Skin of body (tissue), 2 donors: ENCODE results near the gene RALGAPB. TPM values are rescaled to one million over a fixed set of nuclear protein-coding genes. Genes with fewer than 3 reads are reported as not detected.

Source experiments
- DNase-seq: peaks from one replicate; lab custom pipeline; 2025; lab: John Stamatoyannopoulos, UW
- total RNA-seq: library from RNA; depleted of rRNA; stranded (reverse); fragments of >200 nt; gene quantifications from one replicate; pipeline ENCODE4 v1.2.3, GENCODE V29; 2014

RALGAPB gene
- total RNA-seq, 1 donor from 2014 or later = 36.1 TPM

- DNase-seq = no peak
Measured at GRCh38 chr20:38545771-38546170, 73.1 kb downstream of the RALGAPB start.

GRCh38 chr20:38547288-38548085, 74.8 kb downstream of the RALGAPB start:
- no peak for DNase-seq

DNA sequence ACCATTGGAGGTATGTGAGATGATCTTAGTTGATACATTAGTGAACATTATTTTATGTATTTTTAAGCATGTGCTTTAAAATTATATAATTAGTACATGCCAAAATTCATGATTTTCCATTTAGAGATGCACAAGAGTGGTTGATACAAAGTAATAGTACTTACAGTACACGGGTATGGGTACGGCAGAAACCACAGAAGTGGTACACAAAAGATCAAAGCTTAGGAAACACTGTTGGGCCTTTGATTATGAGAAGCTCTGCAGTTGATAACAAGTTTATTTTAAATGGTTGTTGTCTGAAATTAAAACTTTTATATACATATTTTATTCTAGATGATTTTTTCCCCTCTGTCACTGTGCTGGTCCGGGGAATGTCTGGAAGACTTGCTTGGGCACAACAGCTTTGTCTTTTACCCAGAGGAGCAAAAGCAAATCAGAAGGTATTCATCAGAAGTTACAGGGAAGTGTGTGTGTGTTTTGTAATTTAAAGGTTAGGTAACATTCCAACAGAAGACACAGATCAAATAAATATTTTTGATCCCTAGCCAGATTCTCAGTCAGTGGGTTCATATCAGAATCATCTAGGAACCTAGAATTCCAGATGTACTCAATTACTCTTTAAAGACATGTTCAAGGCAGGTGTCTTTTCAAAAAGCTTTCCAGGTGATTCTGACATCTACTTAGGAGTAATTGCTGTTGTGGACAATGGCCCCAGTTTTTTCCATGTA, 75.9 kb downstream of the RALGAPB start:
- DNase-seq = no peak

DNA sequence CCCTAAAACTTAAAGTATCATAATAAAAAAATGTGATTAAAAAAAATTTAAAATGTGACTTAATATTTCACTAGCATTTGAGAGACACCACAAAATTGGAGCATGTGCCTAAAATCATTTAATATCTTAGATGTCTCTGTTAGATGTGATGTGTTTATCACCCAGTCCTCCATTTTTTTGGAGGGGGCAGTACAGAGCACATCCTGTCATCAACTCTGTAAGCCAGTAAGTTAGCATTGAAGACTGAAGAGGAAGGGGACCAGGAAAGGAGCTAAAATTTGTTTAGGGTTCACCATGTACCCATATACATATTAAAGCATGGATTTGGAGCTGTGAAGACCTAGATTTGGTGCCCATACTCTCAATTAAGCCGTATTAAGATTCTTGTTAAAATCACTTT, 77.6 kb downstream of the RALGAPB start:
- no peak for DNase-seq

DNA sequence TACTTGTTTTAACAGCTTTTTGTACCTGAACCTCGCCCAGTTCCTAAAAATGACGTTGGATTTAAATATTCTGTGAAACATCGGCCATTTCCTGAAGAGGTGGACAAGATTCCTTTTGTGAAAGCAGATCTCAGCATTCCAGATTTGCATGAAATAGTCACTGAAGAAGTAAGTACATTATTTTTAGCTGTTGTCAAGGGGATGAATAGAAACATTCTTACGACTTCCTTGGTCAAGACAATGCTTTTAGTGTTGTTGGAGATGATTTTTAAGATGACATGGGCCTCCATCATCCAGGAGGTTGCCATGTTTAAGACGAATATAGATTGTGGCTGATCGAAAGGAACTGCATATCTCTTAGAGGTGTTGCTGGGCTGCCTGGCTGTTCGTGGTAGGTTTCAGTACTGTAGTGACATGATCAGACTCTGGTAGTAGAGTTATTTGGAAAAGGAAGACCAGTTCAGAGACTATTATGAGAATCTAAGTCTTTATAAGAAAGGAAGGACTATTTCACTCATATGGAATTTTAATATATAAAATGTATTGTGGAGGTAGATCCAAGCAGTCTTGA, 78.5 kb downstream of the RALGAPB start:
- no peak for DNase-seq

GRCh38 chr20:38554986-38555385, 82.3 kb downstream of the RALGAPB start:
- DNase-seq = no peak

- no peak for DNase-seq
Measured at GRCh38 chr20:38555395-38555794, 82.8 kb downstream of the RALGAPB start.

GRCh38 chr20:38557174-38557573, 84.5 kb downstream of the RALGAPB start:
- DNase-seq = no peak

- DNase-seq = no peak
Measured at GRCh38 chr20:38558596-38559360, 86.1 kb downstream of the RALGAPB start.

DNA sequence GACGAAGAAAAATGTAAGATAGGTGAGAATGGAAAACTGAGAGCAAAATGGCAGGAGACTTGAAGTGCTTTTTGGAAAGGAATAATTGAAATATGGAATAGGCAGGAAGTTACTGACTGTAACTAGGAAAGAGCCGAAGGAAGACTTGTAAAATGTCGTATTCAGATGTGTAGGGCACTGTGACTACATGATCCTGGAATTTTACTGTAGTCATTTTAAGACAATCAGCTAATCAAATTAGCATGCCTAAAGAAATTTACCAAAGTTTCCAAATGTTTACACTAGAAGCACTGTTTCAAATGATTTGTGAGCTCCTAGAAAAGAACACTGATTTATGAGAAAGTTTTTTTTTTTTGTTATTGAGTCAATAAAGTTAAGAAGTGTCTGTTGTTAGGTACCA, 87.1 kb downstream of the RALGAPB start:
- DNase-seq = no peak

DNA sequence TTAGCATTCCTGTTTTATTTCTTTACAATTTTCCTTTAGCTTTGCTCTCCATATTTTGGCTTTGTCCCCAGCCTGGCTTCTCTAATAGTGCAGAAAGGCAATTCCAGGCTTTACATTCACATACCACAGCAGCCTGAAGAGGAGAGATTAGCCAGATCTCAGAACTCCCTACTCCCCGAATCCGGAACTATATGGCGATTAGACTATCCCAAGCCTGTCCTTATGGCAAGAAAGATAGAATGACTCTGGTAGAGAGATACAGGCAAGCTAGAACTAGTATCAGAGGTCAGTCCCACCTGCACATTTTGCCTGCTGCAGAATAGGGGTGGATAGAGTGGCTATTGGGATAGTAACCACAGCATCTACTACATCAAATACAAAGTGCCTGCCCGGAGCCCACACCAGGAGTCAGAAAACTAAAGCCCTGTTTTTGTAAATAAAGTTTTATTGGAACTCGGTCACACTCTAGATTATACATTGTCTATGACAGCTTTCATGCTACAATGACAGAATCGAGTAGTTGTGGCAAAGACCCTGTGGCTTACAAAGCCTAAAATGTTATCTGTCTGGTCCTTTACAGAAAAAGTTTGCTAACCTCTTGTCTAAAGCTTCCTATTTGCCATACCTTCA, 91.3 kb downstream of the RALGAPB start:
- no peak for DNase-seq

GRCh38 chr20:38564680-38565079, 92.0 kb downstream of the RALGAPB start:
- DNase-seq = no peak

DNA sequence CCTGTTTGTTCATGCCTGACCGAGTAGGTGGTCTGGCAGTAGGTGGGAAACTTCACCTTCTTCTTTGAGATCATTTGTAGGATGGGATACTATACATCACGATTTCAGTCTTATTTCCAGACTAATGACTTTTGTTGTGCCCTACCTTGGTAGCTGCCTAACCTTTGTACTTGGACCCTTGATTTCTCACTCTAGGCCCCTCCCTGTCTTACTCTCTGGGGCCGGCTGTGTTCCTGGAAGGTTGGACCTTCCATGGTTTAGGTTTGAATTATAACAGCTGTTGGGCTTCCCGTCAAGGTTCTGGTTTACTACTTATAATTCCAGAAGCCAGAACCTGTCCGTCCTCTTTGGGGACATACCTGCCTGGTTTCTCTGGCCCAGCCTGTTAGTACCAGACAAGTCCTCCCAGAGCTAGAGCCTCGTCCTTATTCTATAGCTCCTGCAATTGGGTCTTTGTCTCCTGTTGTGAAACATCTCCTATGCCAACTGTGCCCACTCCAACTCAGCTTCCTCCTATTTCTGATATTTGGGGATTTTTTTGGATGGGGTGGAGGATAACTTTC, 93.5 kb downstream of the RALGAPB start:
- no peak for DNase-seq

GRCh38 chr20:38569747-38570525, 97.3 kb downstream of the RALGAPB start:
- DNase-seq = no peak

DNA sequence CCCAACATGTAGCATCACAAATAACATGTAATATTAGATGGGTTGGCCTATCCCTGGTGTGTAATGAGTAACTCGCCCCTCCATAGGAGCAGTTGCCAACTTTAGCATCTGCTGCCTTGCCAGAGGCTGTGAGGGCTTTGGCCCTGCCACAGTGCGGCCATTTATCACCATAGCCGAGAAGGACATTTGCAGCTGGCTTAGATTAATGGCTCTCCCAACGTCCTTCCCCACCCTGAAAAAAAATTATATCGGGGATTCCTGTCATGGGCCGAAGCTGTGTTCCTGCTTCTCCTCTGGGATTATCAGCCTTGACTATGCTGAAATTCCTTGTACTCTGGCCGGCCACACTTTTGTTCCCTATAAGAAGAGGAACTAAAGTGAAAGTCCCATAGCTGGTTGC, 100.8 kb downstream of the RALGAPB start:
- DNase-seq = peak; percentile 67

- no peak for DNase-seq
Measured at GRCh38 chr20:38579219-38579910, 106.7 kb downstream of the RALGAPB start.

DNA sequence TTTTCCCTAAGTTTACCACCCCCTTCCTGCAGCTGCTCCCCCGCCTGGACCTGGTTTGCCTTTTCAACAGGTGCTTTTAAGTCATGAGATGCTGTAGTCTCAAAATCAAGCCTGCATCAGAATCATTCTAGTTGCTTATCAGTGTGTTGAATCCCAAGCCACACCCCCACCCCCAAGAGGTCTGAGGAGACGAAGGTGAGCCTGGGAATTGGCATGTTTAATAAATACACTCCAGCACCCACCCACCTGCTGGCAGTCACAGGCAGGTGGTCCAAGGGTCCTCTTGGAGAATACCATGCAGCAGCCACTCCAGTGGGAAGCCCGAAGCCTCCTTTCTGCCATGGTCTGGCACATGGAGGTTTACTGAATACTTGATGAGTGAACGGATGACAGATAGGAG, 107.3 kb downstream of the RALGAPB start:
- DNase-seq = no peak

DNA sequence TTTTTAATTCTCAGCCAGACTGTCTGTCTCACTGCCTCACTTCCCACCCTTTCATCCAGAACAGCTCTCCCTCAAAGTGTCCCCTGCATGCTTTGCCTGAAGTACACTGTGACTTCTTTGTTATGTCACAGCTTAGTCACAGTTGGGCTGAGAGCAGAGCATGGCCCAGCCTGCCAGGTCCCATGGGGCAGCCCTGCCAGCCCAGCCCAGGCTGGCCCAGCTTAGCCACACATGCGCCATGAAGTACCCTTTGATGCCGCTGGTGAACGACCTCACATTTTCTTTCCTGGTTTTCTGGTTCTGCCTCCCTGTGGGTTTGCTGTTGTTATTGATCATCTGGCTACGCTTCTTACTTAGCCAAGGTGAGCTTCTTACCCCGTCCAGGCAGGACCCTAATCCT, 108.4 kb downstream of the RALGAPB start, which contains the start of gene ADIG:
Gene ADIG, plus strand, starts transcription at position 185 of the 400 bp plus-strand sequence. Its CDS starts 54 bp downstream, at position 239.
- no peak for DNase-seq

GRCh38 chr20:38581830-38582358, 109.3 kb downstream of the RALGAPB start:
- no peak for DNase-seq
